ENCODE measurements around the gene SPNS3. TPM values are rescaled to one million over a fixed set of nuclear protein-coding genes. Genes with fewer than 3 reads are reported as not detected.

Gene SPNS3
- total RNA-seq, 4 donors from 2014 or later, result 0.69 TPM; not detected in 3

GRCh38 chr17:4519361-4519788 is 85.6 kb downstream of the SPNS3 start:
- TF ChIP-seq CTCF (IDR thresholded peaks at IDR 0.05), result no peak
- TF ChIP-seq POLR2A (IDR thresholded peaks at IDR 0.05), result no peak
- Histone ChIP-seq H3K27me3 (no peaks in the 10 kb centered on the region), H3K4me1 (peaks cover 0 to 3% of the 10 kb centered on the region in 2 donors), H3K4me3 (no peak overlapping the region), H3K27ac (peak overlapping the region; percentile 79), H3K9me3 (no peaks in the 10 kb centered on the region), H3K36me3 (no peaks in the 10 kb centered on the region)
- DNase-seq, result peak in 1 of 2 donors; percentile 75
- intact Hi-C loops (cut with DNase I; ENCODE audit: low total_unique reads), result no loop called here

- peak overlapping the region; percentile 79 for H3K27ac ChIP-seq
- no peak for DNase-seq
- no peak overlapping the region for H3K4me3 ChIP-seq
- no peaks in the 10 kb centered on the region for H3K9me3 ChIP-seq
- peaks cover 0 to 3% of the 10 kb centered on the region in 2 donors for H3K4me1 ChIP-seq
- H3K27me3 ChIP-seq, result no peaks in the 10 kb centered on the region
- intact Hi-C loops (cut with DNase I; ENCODE audit: low total_unique reads), result no loop called here
- no peak for TF ChIP-seq CTCF (IDR thresholded peaks at IDR 0.05)
- no peak for TF ChIP-seq POLR2A (IDR thresholded peaks at IDR 0.05)
- no peaks in the 10 kb centered on the region for H3K36me3 ChIP-seq
Observed at GRCh38 chr17:4520060-4520893, 86.5 kb downstream of the SPNS3 start.

- Histone ChIP-seq H3K9me3 (no peaks in the 10 kb centered on the region), H3K27ac (peak overlapping the region; percentile 12 to 79), H3K36me3 (no peaks in the 10 kb centered on the region), H3K4me1 (peaks cover 0 to 3% of the 10 kb centered on the region in 2 donors), H3K27me3 (no peaks in the 10 kb centered on the region), H3K4me3 (no peak overlapping the region)
- no peak for DNase-seq
- intact Hi-C loops (cut with DNase I; ENCODE audit: low total_unique reads), result no loop called here
- TF ChIP-seq CTCF (IDR thresholded peaks at IDR 0.05) (no peak), POLR2A (IDR thresholded peaks at IDR 0.05) (no peak)
Observed at GRCh38 chr17:4520894-4521600, 87.3 kb downstream of the SPNS3 start.

GRCh38 chr17:4522661-4523060 is 88.9 kb downstream of the SPNS3 start:
- no peaks in the 10 kb centered on the region for H3K27me3 ChIP-seq
- no peaks in the 10 kb centered on the region for H3K9me3 ChIP-seq
- H3K4me1 ChIP-seq, result peaks cover 0 to 3% of the 10 kb centered on the region in 2 donors
- no peaks in the 10 kb centered on the region for H3K36me3 ChIP-seq
- H3K4me3 ChIP-seq, result no peak overlapping the region
- H3K27ac ChIP-seq, result peak overlapping the region in 1 of 2 donors; percentile 52
- intact Hi-C loops (cut with DNase I; ENCODE audit: low total_unique reads), result no loop called here
- DNase-seq, result no peak
- TF ChIP-seq POLR2A (IDR thresholded peaks at IDR 0.05) (no peak), CTCF (IDR thresholded peaks at IDR 0.05) (no peak)

- intact Hi-C loops (cut with DNase I; ENCODE audit: low total_unique reads), result no loop called here
- Histone ChIP-seq H3K9me3 (no peaks in the 10 kb centered on the region), H3K36me3 (no peaks in the 10 kb centered on the region), H3K27me3 (no peaks in the 10 kb centered on the region), H3K4me3 (no peak overlapping the region), H3K27ac (no peak overlapping the region), H3K4me1 (peaks cover 0 to 3% of the 10 kb centered on the region in 2 donors)
- DNase-seq, result no peak
- no peak for TF ChIP-seq POLR2A (IDR thresholded peaks at IDR 0.05)
- no peak for TF ChIP-seq CTCF (IDR thresholded peaks at IDR 0.05)
Observed at GRCh38 chr17:4523946-4524345, 90.2 kb downstream of the SPNS3 start.
